ENCODE data around the gene NAV3.

DNA sequence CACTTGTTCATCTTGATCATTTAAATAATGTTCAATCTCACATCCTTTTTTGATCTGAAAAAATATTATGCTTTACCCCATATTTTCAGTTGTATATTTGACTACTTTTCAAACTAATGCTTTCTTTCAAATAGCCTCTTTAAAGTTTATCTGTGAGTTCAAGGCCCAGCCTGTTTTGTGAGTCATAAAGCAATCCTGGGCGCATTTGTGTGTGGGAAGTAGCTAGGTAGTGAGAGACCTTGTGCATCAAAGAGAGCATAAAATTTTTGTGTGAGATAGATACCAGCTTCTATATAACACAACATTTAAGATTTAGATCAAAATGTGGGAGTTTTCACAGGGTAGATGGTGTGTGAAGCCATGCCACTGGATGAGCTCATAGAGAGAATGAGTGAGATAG is 405.6 kb downstream of the NAV3 start:
- TF ChIP-seq YY1 (IDR thresholded peaks at IDR 0.05; ENCODE audit: insufficient read depth, insufficient read length), result no peak
- TF ChIP-seq ZNF274 (IDR thresholded peaks at IDR 0.05; ENCODE audit: low read depth, low read length), result no peak

All from NT2/D1 (cell line).